ENCODE data around the gene POLR1A. TPM values are rescaled to one million over a fixed set of nuclear protein-coding genes. Genes with fewer than 3 reads are reported as not detected.

Gene POLR1A
- total and polyA plus RNA-seq, 4 experiments from 2014 or later: 0.87 to 25.8 (median 13.5) TPM

DNA sequence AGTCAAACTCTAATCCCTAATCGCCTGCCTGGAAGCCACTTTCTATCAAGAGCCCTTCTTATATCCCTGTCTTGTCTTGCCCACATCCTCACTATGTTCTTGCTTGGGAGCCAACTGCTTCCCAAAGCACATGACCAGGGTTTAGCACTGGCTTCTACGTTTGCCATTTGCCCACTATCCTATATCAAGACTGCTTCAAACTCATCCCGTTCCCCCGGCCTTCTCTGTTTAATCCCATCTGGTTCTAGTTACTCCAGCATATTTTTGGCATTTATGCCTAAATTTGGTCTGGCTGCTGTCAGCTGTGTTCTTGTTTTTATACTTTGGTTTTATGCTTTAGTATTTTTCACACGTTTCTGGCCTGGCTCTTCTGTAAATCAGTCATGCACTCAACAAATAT lies 40.2 kb downstream of the POLR1A start:
- Histone ChIP-seq H3K27ac (ENCODE audit: low read depth, low read length) (no peak overlapping the region), H3K36me3 (ENCODE audit: insufficient read depth, low read length) (peaks cover 46% of the 10 kb centered on the region), H3K9me3 (ENCODE audit: control insufficient read depth in 1 of 2, low read length in 2 of 2) (no peaks in the 10 kb centered on the region), H3K4me3 (ENCODE audit: low read length in 2 of 2) (no peak overlapping the region), H3K27me3 (ENCODE audit: insufficient read depth, low read length) (no peaks in the 10 kb centered on the region), H3K4me1 (ENCODE audit: insufficient read depth, low read length) (peaks cover 18% of the 10 kb centered on the region)
- Mint-ChIP-seq H3K9me3 (peaks cover 0 to 9% (median 4%) of the 10 kb centered on the region in 8 donors), H3K27me3 (no peaks in the 10 kb centered on the region), H3K36me3 (peaks cover 73 to 75% of the 10 kb centered on the region in 2 donors), H3K4me3 (no peak overlapping the region), H3K4me1 (peaks cover 9 to 21% (median 11%) of the 10 kb centered on the region in 4 donors), H3K27ac (no peak overlapping the region)
- ChIA-PET POLR2A (ENCODE audit: partially characterized antibody) (no interaction called here), CTCF (ENCODE audit: partially characterized antibody) (interaction anchor here (2.1 kb wide), 1 partner anchor 238 kb away, joined by 7 read pairs; no protein-coding TSS in a partner anchor)
- intact Hi-C loops (cut with micrococcal nuclease): no loop called here
- DNase-seq: no peak

DNA sequence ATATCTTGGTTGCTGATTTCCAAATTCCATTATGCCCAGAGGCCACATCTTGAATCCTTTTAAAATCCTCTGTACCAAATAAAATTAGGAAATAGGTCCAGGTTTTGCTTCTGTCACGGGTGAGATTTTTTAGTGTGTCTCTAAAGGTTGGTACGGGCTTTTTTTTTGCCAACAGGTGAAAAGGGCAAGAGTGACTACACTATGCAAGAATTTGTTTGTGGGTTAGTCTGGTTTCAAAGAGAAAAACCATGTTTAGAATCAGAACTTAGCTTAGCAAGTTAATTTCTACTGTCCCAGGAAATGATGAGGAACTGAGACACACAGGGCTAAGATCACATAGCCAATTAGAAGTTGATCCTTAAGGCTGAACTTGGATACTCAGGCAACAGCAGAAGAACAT lies 41.7 kb downstream of the POLR1A start:
- Mint-ChIP-seq H3K4me3 (no peak overlapping the region), H3K4me1 (peaks cover 6 to 15% (median 7%) of the 10 kb centered on the region in 4 donors), H3K36me3 (peaks cover 68% of the 10 kb centered on the region in 2 donors), H3K27me3 (no peaks in the 10 kb centered on the region), H3K27ac (no peak overlapping the region), H3K9me3 (peaks cover 0 to 9% (median 4%) of the 10 kb centered on the region in 8 donors)
- Histone ChIP-seq H3K27me3 (ENCODE audit: insufficient read depth, low read length) (no peaks in the 10 kb centered on the region), H3K4me3 (ENCODE audit: low read length in 2 of 2) (no peak overlapping the region), H3K36me3 (ENCODE audit: insufficient read depth, low read length) (peaks cover 37% of the 10 kb centered on the region), H3K27ac (ENCODE audit: low read depth, low read length) (no peak overlapping the region), H3K9me3 (ENCODE audit: control insufficient read depth in 1 of 2, low read length in 2 of 2) (no peaks in the 10 kb centered on the region), H3K4me1 (ENCODE audit: insufficient read depth, low read length) (peaks cover 15% of the 10 kb centered on the region)
- ChIA-PET POLR2A (ENCODE audit: partially characterized antibody) (no interaction called here), CTCF (ENCODE audit: partially characterized antibody) (no interaction called here)
- no peak for DNase-seq
- intact Hi-C loops (cut with micrococcal nuclease): no loop called here

DNA sequence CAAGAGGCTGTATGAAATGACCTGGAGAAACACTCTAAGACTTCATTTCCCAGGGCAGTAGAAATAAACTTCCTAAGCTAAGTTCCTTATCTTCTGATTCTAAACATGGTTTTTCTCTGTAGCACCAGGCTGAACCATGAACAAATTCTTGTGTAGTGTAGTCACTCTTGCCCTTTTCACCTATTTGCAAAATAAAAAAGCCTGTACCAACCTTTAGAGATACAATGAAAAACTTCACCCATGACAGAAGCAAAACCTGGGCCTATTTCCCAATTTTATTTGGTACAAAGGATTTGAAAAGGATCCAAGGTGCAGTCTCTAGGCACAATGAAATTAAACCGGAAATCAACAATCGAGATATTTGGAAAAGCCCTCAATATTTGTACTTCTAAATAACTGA lies 43.6 kb downstream of the POLR1A start:
- Mint-ChIP-seq H3K4me3 (no peak overlapping the region), H3K36me3 (peaks cover 68 to 69% of the 10 kb centered on the region in 2 donors), H3K27ac (no peak overlapping the region), H3K9me3 (peaks cover 0 to 9% (median 4%) of the 10 kb centered on the region in 8 donors), H3K27me3 (no peaks in the 10 kb centered on the region), H3K4me1 (no peaks in the 10 kb centered on the region)
- H3K36me3 ChIP-seq (ENCODE audit: insufficient read depth, low read length): peaks cover 34% of the 10 kb centered on the region
- H3K4me1 ChIP-seq (ENCODE audit: insufficient read depth, low read length): no peaks in the 10 kb centered on the region
- H3K9me3 ChIP-seq (ENCODE audit: control insufficient read depth in 1 of 2, low read length in 2 of 2): no peaks in the 10 kb centered on the region
- no peak overlapping the region for H3K4me3 ChIP-seq (ENCODE audit: low read length in 2 of 2)
- no peaks in the 10 kb centered on the region for H3K27me3 ChIP-seq (ENCODE audit: insufficient read depth, low read length)
- DNase-seq: no peak
- H3K27ac ChIP-seq (ENCODE audit: low read depth, low read length): no peak overlapping the region
- intact Hi-C loops (cut with micrococcal nuclease): no loop called here
- POLR2A ChIA-PET (ENCODE audit: partially characterized antibody): no interaction called here
- CTCF ChIA-PET (ENCODE audit: partially characterized antibody): interaction anchor here (1.2 to 1.5 kb wide), 2 partner anchors 18 to 172 kb away, joined by 3 to 4 read pairs; no protein-coding TSS in a partner anchor

DNA sequence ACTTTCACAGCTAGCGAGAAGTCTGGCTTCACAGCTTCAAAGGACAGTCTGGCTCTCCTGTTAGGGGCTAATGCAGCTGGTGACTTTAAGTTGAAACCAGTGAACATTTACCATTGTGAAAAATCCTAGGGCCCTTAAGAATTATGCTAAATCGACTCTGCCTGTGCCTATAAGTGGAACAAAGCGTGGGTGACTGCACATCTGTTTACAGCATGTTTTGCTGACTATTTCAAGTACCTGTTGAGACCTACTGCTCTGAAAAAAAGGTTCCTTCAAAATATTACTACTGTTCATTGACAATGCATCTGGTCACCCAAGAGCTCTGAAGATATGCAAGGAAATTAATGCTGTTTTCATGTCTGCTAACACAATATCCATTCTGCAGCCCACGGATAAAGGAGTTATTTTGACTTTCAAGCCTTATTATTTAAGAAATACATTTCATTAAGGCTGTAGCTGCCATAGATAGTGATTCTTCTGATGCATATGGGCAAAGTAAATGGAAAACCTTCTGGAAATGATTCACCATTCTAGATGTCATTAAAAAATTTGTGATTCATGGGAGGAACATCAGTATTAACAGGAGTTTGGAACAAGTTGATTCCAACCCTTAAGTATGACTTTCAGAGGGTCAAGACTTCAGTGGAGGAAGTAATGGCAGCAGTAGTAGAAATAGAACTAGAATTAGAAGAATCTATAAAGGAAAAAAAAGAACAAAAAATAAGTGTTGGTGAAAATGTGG lies 48.9 kb downstream of the POLR1A start:
- CTCF ChIA-PET (ENCODE audit: partially characterized antibody): interaction anchor here (0.8 to 1.2 kb wide), 3 partner anchors 21 to 167 kb away, joined by 3 read pairs; no protein-coding TSS in a partner anchor
- peaks cover 32% of the 10 kb centered on the region for H3K36me3 ChIP-seq (ENCODE audit: insufficient read depth, low read length)
- DNase-seq: no peak
- no peaks in the 10 kb centered on the region for H3K27me3 ChIP-seq (ENCODE audit: insufficient read depth, low read length)
- Mint-ChIP-seq H3K27me3 (no peaks in the 10 kb centered on the region), H3K36me3 (peaks cover 39 to 67% of the 10 kb centered on the region in 2 donors), H3K4me1 (no peaks in the 10 kb centered on the region), H3K4me3 (no peak overlapping the region), H3K9me3 (no peaks in the 10 kb centered on the region), H3K27ac (peak overlapping the region in 1 of 7 donors; percentile 1)
- H3K9me3 ChIP-seq (ENCODE audit: control insufficient read depth in 1 of 2, low read length in 2 of 2): no peaks in the 10 kb centered on the region
- no peak overlapping the region for H3K27ac ChIP-seq (ENCODE audit: low read depth, low read length)
- POLR2A ChIA-PET (ENCODE audit: partially characterized antibody): no interaction called here
- no peaks in the 10 kb centered on the region for H3K4me1 ChIP-seq (ENCODE audit: insufficient read depth, low read length)
- H3K4me3 ChIP-seq (ENCODE audit: low read length in 2 of 2): no peak overlapping the region
- intact Hi-C loops (cut with micrococcal nuclease): no loop called here

DNA sequence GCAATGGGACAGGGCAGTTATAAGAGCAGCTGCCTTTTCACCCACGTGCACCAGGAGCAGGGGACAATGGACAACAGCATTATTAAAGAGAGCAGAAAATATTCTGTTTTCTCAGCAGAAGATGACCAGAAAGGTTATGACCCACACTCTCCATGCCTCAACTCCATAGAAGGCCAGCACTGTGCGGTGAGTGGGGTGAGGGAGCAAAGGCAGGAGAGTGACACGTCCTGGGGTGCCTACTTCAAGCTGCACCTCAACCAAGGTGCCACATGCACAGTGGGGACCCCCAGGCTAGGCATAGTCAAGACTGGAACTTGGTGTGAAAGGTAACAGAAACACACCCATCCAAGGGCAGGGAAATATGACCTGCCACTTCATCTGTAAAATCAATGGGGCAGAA lies 50.4 kb downstream of the POLR1A start:
- H3K9me3 ChIP-seq (ENCODE audit: control insufficient read depth in 1 of 2, low read length in 2 of 2): no peaks in the 10 kb centered on the region
- Mint-ChIP-seq H3K36me3 (peaks cover 29 to 60% of the 10 kb centered on the region in 2 donors), H3K27me3 (no peaks in the 10 kb centered on the region), H3K4me1 (no peaks in the 10 kb centered on the region), H3K27ac (peak overlapping the region in 1 of 7 donors; percentile 79), H3K9me3 (no peaks in the 10 kb centered on the region), H3K4me3 (no peak overlapping the region)
- H3K4me3 ChIP-seq (ENCODE audit: low read length in 2 of 2): no peak overlapping the region
- no peaks in the 10 kb centered on the region for H3K4me1 ChIP-seq (ENCODE audit: insufficient read depth, low read length)
- no peaks in the 10 kb centered on the region for H3K27me3 ChIP-seq (ENCODE audit: insufficient read depth, low read length)
- H3K36me3 ChIP-seq (ENCODE audit: insufficient read depth, low read length): peaks cover 30% of the 10 kb centered on the region
- intact Hi-C loops (cut with micrococcal nuclease): no loop called here
- DNase-seq: no peak
- POLR2A ChIA-PET (ENCODE audit: partially characterized antibody): interaction anchor here (0.7 kb wide), 1 partner anchor 19 kb away, joined by 3 read pairs; no protein-coding TSS in a partner anchor
- H3K27ac ChIP-seq (ENCODE audit: low read depth, low read length): no peak overlapping the region
- CTCF ChIA-PET (ENCODE audit: partially characterized antibody): interaction anchor here (2.7 kb wide), 1 partner anchor 227 kb away, joined by 7 read pairs; no protein-coding TSS in a partner anchor

DNA sequence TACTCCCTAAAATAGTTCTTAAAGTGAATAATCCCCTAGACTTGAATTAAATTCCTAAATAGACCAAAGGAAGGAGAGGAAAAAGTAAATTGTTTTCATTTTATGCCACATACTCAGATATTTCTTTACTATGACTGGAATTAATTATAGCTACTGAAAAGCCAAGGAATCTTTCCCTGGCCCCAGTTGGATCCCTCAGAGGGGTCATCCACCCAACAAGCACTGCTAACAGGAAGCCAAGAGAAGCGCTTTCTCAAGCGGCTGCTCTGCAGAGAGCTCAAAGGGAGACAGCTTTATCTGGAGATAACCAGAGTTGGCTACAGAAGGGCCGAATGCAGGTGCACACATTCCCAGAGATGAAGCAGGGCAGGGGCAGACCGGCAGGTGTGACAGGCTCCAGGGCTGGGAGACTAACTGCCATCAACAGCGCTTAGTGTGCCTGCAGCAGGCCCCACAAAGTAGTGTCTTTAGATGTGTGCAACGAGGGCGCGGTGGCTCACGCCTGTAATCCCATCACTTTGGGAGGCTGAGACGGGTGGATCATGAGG lies 51.1 kb downstream of the POLR1A start:
- CTCF ChIA-PET (ENCODE audit: partially characterized antibody): interaction anchor here (2.7 kb wide), 1 partner anchor 227 kb away, joined by 7 read pairs; no protein-coding TSS in a partner anchor
- Mint-ChIP-seq H3K9me3 (no peaks in the 10 kb centered on the region), H3K36me3 (peaks cover 29 to 61% of the 10 kb centered on the region in 2 donors), H3K27ac (no peak overlapping the region), H3K4me3 (no peak overlapping the region), H3K4me1 (no peaks in the 10 kb centered on the region), H3K27me3 (no peaks in the 10 kb centered on the region)
- H3K36me3 ChIP-seq (ENCODE audit: insufficient read depth, low read length): peaks cover 28% of the 10 kb centered on the region
- intact Hi-C loops (cut with micrococcal nuclease): no loop called here
- POLR2A ChIA-PET (ENCODE audit: partially characterized antibody): no interaction called here
- H3K9me3 ChIP-seq (ENCODE audit: control insufficient read depth in 1 of 2, low read length in 2 of 2): no peaks in the 10 kb centered on the region
- no peaks in the 10 kb centered on the region for H3K4me1 ChIP-seq (ENCODE audit: insufficient read depth, low read length)
- no peak overlapping the region for H3K4me3 ChIP-seq (ENCODE audit: low read length in 2 of 2)
- H3K27me3 ChIP-seq (ENCODE audit: insufficient read depth, low read length): no peaks in the 10 kb centered on the region
- DNase-seq: no peak
- no peak overlapping the region for H3K27ac ChIP-seq (ENCODE audit: low read depth, low read length)

DNA sequence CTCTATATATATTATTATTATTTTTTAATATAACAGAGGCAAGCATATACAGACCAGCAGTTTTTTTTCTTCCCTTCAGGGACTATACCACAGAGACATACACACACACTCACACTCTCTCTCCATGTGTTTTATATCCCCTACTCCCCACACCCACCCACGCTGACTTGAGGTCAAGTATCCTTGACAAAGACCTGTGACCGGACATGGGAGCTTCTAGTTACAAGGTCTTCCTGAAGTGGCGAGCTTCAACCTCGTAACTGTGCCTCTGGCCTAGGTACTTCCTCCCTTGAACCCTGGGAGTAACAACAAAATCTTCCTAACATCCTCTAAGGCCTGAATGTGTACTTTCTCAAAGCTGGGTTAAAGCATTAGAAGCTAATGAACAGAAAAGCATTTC lies 52.5 kb downstream of the POLR1A start:
- peaks cover 31 to 68% of the 10 kb centered on the region in 2 donors for H3K36me3 Mint-ChIP-seq
- no peak for DNase-seq
- peaks cover 28% of the 10 kb centered on the region for H3K36me3 ChIP-seq (ENCODE audit: insufficient read depth, low read length)

More for the DNA sequence above, 52.5 kb downstream of the POLR1A start:
- CTCF ChIA-PET (ENCODE audit: partially characterized antibody): interaction anchor here (1.0 to 2.7 kb wide), 4 partner anchors 26 to 225 kb away, joined by 3 to 7 read pairs (median 4); partner anchors contain the start of gene ST3GAL5
- Mint-ChIP-seq H3K27me3 (no peaks in the 10 kb centered on the region), H3K4me1 (peaks cover 0 to 5% (median 0%) of the 10 kb centered on the region in 4 donors), H3K27ac (no peak overlapping the region), H3K9me3 (no peaks in the 10 kb centered on the region), H3K4me3 (no peak overlapping the region)
- POLR2A ChIA-PET (ENCODE audit: partially characterized antibody): no interaction called here
- intact Hi-C loops (cut with micrococcal nuclease): no loop called here
- Histone ChIP-seq H3K4me1 (ENCODE audit: insufficient read depth, low read length) (no peaks in the 10 kb centered on the region), H3K27me3 (ENCODE audit: insufficient read depth, low read length) (no peaks in the 10 kb centered on the region), H3K9me3 (ENCODE audit: control insufficient read depth in 1 of 2, low read length in 2 of 2) (no peaks in the 10 kb centered on the region), H3K27ac (ENCODE audit: low read depth, low read length) (no peak overlapping the region), H3K4me3 (ENCODE audit: low read length in 2 of 2) (no peak overlapping the region)

Data from CD4-positive, alpha-beta memory T cell (primary cell).